Large intestine (tissue), 3 donors: ENCODE measurements around the gene SH2B3. TPM values are rescaled to one million over a fixed set of nuclear protein-coding genes. Genes with fewer than 3 reads are reported as not detected.

Experiments
- DNase-seq, 2 donors: peaks; one replicate each; pipeline versions ENCODE4 v3.0.0 to v3.0.0-alpha.2; 2013
- H3K27ac ChIP-seq: one replicate; pipeline ENCODE4 v1.5.1; 2013; ENCODE audit warnings: low read length
- H3K27me3 ChIP-seq: 2 replicates; pipeline ENCODE4 v1.6.1; 2013; ENCODE audit warnings: low read length; ENCODE audit not compliant: control insufficient read depth, insufficient read depth
- H3K36me3 ChIP-seq: 2 replicates; pipeline ENCODE4 v1.6.1; 2013; ENCODE audit warnings: low read length; ENCODE audit not compliant: control insufficient read depth, insufficient read depth
- H3K4me1 ChIP-seq: one replicate; pipeline ENCODE4 v1.6.1; 2013; ENCODE audit warnings: low read length; ENCODE audit not compliant: control insufficient read depth, insufficient read depth
- H3K4me3 ChIP-seq: one replicate; pipeline ENCODE4 v1.5.1; 2013; ENCODE audit warnings: low read length
- H3K9me3 ChIP-seq: one replicate; pipeline ENCODE4 v1.6.1; 2013; ENCODE audit warnings: mild to moderate bottlenecking, low read depth, low read length, moderate library complexity; ENCODE audit not compliant: control insufficient read depth
- WGBS: methylation state at CpG from one replicate; pipeline ENCODE4 v1.1.5; 2013; ENCODE audit warnings: low lambda C conversion rate; ENCODE audit not compliant: insufficient coverage; 5-methylcytosine and 5-hydroxymethylcytosine counted together
- polyA plus RNA-seq: library from polyadenylated mRNA; unstranded; fragments of 120-200 nt; gene quantifications from one replicate; pipeline ENCODE4 v1.2.1, GENCODE V29; 2013

SH2B3 gene
- polyA plus RNA-seq, 1 donor, result 10.8 TPM

GRCh38 chr12:111417784-111418593 is 12.3 kb downstream of the SH2B3 start:
- WGBS, result 71% methylated on average over 1 of the region's 67 CpGs
- Histone ChIP-seq H3K27ac (no peak overlapping the region), H3K9me3 (peaks cover 3% of the 10 kb centered on the region), H3K4me3 (no peak overlapping the region), H3K4me1 (peaks cover 3% of the 10 kb centered on the region), H3K36me3 (peaks cover 5% of the 10 kb centered on the region), H3K27me3 (no peaks in the 10 kb centered on the region)
- no peak for DNase-seq

- peaks cover 3% of the 10 kb centered on the region for H3K9me3 ChIP-seq
- DNase-seq, result no peak
- H3K4me1 ChIP-seq, result peaks cover 3% of the 10 kb centered on the region
- no peaks in the 10 kb centered on the region for H3K27me3 ChIP-seq
- H3K4me3 ChIP-seq, result no peak overlapping the region
- H3K27ac ChIP-seq, result no peak overlapping the region
- no CpG with 5 or more reads among the region's 30 CpGs for whole genome bisulfite sequencing
- H3K36me3 ChIP-seq, result peaks cover 5% of the 10 kb centered on the region
These were observed 12.8 kb downstream of the SH2B3 start for GRCh38 chr12:111418594-111418880.

DNA sequence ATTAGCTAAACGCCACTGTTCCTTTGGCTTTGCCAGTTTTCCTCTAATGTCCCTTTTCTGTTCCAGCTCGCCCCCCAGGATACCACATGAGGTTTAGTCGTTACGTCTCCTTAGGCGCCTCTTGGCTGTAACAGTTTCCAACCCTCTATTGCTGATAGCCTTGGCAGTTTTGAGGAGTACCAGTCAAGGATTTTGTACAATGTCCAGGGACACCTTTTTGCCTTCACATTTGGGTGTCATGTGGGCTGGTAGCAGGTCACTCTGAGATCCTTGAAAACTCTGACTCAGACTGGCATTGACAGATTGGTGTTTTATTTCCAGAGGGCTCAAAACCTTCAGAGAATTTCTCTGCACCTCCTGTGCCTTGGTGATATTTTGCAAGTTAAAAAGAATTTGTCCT is 14.1 kb downstream of the SH2B3 start:
- H3K4me3 ChIP-seq, result no peak overlapping the region
- no peak for DNase-seq
- H3K4me1 ChIP-seq, result no peaks in the 10 kb centered on the region
- H3K27ac ChIP-seq, result no peak overlapping the region
- no peaks in the 10 kb centered on the region for H3K27me3 ChIP-seq
- 100% methylated on average over 1 of the region's 5 CpGs for WGBS
- H3K36me3 ChIP-seq, result peaks cover 5% of the 10 kb centered on the region
- peaks cover 3% of the 10 kb centered on the region for H3K9me3 ChIP-seq

DNA sequence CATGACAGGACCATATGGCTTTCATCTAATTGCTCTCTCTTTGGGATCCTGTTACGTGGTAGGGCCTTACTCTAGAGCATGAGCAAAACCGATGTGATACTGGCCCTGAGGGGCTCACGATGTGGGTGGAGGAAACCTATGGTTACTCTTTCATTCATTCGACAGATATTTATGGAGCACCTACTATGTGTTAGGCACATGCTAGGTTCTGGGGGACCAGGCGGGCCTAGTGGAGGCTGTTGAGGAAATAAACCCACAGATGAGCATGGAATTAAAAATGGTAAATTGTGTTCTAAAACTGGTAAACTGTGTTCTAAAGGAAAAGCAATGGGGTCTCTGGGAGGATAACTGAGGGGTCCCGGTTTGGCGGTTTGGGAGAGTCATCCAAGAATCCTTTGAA is 14.8 kb downstream of the SH2B3 start:
- no CpG with 5 or more reads among the region's 7 CpGs for WGBS
- no peak overlapping the region for H3K27ac ChIP-seq
- H3K27me3 ChIP-seq, result no peaks in the 10 kb centered on the region
- peaks cover 3% of the 10 kb centered on the region for H3K9me3 ChIP-seq
- no peak overlapping the region for H3K4me3 ChIP-seq
- peaks cover 5% of the 10 kb centered on the region for H3K36me3 ChIP-seq
- no peaks in the 10 kb centered on the region for H3K4me1 ChIP-seq
- no peak for DNase-seq

DNA sequence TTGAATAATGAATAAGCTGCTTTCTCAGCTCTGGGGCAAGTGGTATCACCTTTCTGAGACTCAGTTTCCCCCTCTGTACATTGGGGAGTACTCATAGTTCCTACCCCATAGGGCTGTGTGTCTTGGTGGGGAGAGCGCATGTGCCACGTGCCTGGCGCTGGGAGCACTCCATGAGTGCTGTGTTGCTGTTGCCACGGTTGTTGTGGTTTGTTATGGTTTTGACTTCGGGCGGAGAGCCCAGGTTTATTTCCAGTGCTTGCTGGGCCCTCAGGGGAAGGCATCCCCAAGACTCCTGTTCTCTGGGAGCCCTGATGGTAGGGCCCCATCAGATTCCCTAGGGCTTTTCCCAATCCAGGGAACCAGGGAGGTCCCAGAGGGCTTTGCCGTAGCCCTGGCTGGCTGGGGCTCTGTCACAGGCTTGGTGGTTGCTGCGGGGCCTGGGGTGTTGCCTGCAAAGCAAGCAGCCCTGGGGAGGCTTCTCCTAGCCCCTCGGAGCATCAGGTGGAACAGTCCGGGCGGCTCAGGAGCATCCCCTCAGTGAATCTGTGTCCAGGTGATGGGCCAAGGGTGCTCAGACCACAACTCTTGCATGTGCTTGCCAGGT is 18.6 kb downstream of the SH2B3 start:
- Histone ChIP-seq H3K9me3 (no peaks in the 10 kb centered on the region), H3K27me3 (no peaks in the 10 kb centered on the region), H3K4me1 (no peaks in the 10 kb centered on the region), H3K4me3 (no peak overlapping the region), H3K36me3 (peaks cover 5% of the 10 kb centered on the region), H3K27ac (no peak overlapping the region)
- no peak for DNase-seq
- no CpG with 5 or more reads among the region's 11 CpGs for WGBS

- H3K9me3 ChIP-seq, result no peaks in the 10 kb centered on the region
- peaks cover 5% of the 10 kb centered on the region for H3K36me3 ChIP-seq
- H3K4me1 ChIP-seq, result no peaks in the 10 kb centered on the region
- no peak overlapping the region for H3K4me3 ChIP-seq
- H3K27me3 ChIP-seq, result no peaks in the 10 kb centered on the region
- H3K27ac ChIP-seq, result no peak overlapping the region
- DNase-seq, result no peak
- no CpG with 5 or more reads among the region's 6 CpGs for WGBS
These were observed 19.1 kb downstream of the SH2B3 start for GRCh38 chr12:111424793-111425251.

- H3K27ac ChIP-seq, result no peak overlapping the region
- 60% methylated on average over 1 of the region's 8 CpGs for WGBS
- no peak overlapping the region for H3K4me3 ChIP-seq
- H3K9me3 ChIP-seq, result no peaks in the 10 kb centered on the region
- DNase-seq, result no peak
- H3K4me1 ChIP-seq, result no peaks in the 10 kb centered on the region
- H3K36me3 ChIP-seq, result peaks cover 3% of the 10 kb centered on the region
- no peaks in the 10 kb centered on the region for H3K27me3 ChIP-seq
These were observed 19.9 kb downstream of the SH2B3 start for GRCh38 chr12:111425655-111426054.

DNA sequence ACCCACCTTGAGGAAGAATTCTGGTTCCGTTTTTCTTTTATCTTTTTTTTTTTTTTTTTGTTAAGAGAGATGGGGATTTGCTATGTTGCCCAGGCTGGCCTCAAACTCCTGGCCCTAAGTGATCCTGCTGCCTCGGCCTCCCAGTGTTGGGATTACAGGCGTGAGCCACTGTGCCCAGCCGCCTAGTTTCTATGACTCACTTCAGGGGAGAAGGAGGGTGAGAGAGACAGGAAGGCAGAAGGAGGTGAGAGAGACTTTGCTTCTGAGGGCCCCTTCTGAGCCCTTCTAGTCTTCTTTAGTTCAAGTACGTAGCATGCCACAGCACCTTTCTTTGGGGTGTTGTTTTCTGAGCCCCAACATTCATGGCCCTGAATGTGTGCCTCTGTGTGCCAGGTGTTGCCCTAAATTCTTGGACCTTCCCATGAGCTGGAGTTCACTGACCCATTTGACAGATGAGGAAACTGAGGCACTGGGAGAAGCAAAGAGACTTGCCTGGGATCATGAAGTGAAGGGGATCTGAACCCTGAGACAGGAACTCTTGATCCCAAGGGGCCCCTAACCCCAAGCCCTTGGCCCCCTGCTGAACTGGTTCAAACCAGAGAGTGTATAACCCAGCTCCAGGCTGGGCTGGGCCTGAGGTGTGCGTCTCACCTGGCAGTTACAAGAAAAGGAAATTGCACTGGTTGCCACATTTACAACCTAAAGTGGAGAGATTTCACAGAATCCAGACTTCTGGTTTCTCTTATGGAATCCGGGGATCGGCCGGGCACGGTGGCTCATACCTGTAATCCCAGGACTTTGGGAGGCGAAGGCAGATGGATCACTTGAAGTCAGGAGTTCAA is 20.8 kb downstream of the SH2B3 start:
- Histone ChIP-seq H3K9me3 (no peaks in the 10 kb centered on the region), H3K4me3 (no peak overlapping the region), H3K36me3 (no peaks in the 10 kb centered on the region), H3K27me3 (no peaks in the 10 kb centered on the region), H3K27ac (no peak overlapping the region), H3K4me1 (no peaks in the 10 kb centered on the region)
- WGBS, result no CpG with 5 or more reads among the region's 11 CpGs
- DNase-seq, result no peak

DNA sequence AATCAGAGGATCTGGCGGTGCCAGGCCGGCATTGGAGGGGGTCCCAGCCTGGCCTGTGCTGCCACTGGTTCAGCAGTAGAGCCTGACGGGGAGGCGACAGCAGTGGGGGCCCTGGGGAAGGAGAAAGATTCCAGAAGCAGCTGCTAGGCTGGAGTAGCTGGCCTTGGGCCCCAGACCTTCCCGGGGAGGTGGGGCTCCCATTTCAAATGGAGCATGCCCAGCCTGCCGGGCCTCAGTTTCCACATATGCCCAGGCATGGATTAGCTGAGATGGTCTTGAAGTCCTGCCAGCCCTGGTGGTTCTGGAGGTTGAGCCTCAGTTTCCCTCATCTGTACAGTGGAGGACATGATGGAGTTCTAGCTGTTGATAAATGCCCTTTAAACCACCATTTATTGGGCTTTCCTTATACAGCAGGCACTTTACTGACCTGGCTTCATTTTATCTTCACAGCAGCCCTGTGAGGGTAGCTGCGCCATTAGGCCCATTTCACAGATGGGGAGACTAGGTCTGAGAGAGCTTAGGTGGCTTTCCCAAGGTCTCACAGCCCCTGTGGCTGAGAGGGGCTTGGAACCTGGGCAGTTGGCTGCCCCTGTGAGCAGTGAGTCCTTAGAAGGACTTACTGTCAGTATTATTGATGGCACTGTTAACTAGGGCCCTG is 21.8 kb downstream of the SH2B3 start:
- Histone ChIP-seq H3K27ac (no peak overlapping the region), H3K36me3 (no peaks in the 10 kb centered on the region), H3K4me3 (no peak overlapping the region), H3K9me3 (no peaks in the 10 kb centered on the region), H3K27me3 (no peaks in the 10 kb centered on the region), H3K4me1 (peaks cover 4% of the 10 kb centered on the region)
- no peak for DNase-seq
- no CpG with 5 or more reads among the region's 7 CpGs for WGBS

DNA sequence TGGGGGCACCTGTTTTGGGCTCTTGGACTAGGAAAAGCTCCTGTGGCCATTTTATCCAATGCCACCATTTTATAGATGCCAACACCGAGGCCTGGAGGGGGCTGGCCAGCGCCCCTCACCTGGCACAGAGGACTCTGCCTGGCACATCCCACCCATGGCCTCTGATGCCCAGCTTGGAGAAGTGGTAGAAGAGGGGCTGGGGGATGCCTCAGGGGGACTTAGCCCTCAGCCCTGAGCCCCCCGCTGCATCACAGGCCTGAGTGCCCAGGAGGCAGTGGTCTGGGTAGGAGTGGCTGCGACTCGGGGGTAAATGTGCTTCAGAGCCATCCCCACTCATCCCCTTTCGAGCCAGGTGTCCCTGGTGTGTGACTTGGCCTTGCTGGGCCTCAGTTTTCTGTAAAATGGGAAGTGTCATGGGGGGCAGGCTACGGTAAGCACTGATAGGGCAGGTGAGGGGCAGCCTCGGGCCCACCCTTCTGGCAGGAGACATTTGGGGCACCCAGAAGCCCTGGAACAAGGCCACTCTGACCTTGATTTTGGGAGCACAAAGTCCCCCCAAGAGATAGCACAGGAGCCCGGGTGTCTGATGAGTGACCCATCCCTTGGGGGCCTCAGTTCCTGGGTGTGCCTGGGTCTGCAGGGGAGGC is 22.5 kb downstream of the SH2B3 start:
- no peak for DNase-seq
- H3K9me3 ChIP-seq, result no peaks in the 10 kb centered on the region
- H3K36me3 ChIP-seq, result no peaks in the 10 kb centered on the region
- no CpG with 5 or more reads among the region's 9 CpGs for WGBS
- no peak overlapping the region for H3K4me3 ChIP-seq
- H3K4me1 ChIP-seq, result peaks cover 4% of the 10 kb centered on the region
- no peak overlapping the region for H3K27ac ChIP-seq
- no peaks in the 10 kb centered on the region for H3K27me3 ChIP-seq
